CD4-positive, alpha-beta T cell treated with Interleukin-4 for 1 hour (primary cell): ENCODE measurements around the gene NXPH3.

Experiments used
- DNase-seq, 2 donors: peaks; one replicate each; pipeline ENCODE4 v3.0.0-alpha.2; 2020 to 2022

NXPH3 gene

GRCh38 chr17:49596613-49597244 is 21.1 kb downstream of the NXPH3 start:
- no peak for DNase-seq

GRCh38 chr17:49597436-49597835 is 21.8 kb downstream of the NXPH3 start:
- DNase-seq = no peak

- DNase-seq = no peak
Measured at GRCh38 chr17:49597928-49598655, 22.4 kb downstream of the NXPH3 start.

DNA sequence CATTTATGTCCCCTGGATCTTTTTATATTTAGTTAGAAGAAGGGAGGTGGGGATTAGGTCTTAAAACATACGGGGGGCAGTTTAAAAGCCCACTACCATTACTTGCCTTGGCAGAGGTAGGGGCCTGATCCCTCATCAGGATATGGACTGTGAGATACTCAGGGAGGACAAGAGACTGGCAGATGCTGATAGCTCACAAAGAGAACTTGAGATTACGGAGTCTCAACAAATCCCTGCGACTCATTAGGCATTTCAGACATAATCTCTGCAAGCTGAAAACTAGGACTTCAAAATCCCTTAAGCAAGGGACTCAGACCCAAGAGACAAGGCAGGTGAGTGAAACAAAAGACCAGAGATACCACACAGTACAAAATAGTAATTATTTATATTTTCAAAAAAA is 23.2 kb downstream of the NXPH3 start:
- DNase-seq = no peak

GRCh38 chr17:49600949-49601348 is 25.3 kb downstream of the NXPH3 start:
- no peak for DNase-seq

DNA sequence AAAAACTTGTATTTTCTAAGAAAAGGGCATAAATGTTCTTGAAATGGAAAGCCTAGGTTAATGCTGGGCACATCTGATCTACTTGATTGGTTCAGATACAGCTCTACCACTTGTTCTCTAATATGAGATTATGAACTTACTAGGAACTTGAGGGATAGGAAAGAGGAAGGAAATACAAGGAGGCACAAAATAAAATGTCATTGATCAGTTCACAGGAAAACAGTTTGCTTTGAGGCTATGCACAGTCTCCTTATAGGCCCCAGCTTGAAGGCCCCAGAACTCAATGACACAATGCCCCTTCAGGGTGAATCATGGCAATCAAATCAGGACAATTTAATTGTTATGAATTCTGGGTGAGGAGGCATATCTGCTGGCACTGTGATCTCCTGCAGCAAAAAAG is 27.1 kb downstream of the NXPH3 start:
- no peak for DNase-seq

DNA sequence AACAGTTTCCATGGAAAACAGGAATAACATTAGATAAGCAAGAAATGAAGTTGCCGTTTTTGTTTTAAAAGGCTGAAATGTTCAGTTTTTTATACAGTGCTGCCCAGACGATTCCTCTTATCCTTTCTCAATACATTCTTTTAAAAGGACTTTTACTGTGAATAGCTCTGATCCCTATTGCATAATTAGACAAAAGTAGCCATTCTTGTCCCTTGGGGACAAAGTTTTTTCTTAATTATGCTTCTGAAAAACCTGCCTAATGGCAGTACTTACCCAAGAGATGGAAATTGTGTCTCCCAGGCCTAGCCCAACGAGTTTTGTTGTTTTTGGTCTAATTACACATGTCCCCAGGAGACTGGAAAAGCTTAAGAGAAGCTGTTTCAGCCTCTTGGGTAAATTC is 27.6 kb downstream of the NXPH3 start:
- DNase-seq = no peak

GRCh38 chr17:49603720-49604119 is 28.0 kb downstream of the NXPH3 start:
- DNase-seq = no peak

GRCh38 chr17:49604314-49604869 is 28.7 kb downstream of the NXPH3 start:
- no peak for DNase-seq

- no peak for DNase-seq
Measured at GRCh38 chr17:49610883-49611584, 35.4 kb downstream of the NXPH3 start.

GRCh38 chr17:49612726-49613125 is 37.1 kb downstream of the NXPH3 start:
- DNase-seq = no peak

- no peak for DNase-seq
Measured at GRCh38 chr17:49613182-49613800, 37.6 kb downstream of the NXPH3 start.

GRCh38 chr17:49616086-49616485 is 40.4 kb downstream of the NXPH3 start:
- DNase-seq = no peak

- DNase-seq = no peak
Measured at GRCh38 chr17:49616601-49617131, 41.0 kb downstream of the NXPH3 start.

- DNase-seq = no peak
Measured at GRCh38 chr17:49618028-49618611, 42.4 kb downstream of the NXPH3 start.

GRCh38 chr17:49621420-49621819 is 45.7 kb downstream of the NXPH3 start:
- DNase-seq = no peak

- no peak for DNase-seq
Measured at GRCh38 chr17:49621946-49622529, 46.4 kb downstream of the NXPH3 start.

DNA sequence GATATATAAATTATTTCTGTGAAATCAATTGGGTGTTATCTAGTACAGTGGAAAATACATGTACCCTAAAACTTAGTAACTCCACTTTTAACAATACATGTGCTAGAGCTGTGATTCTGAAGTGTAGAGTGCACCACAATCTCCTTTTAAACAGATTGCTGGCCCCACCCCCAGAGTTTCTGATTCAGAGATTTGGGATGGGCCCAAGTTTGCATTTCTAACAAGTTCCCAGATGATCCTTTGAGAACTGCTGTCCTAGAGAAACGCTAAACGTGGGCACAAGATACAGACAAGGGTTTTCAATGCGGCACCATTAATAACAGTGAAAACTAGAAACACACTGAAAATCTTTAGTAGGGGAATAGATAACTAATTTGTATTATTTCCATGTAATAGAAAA is 49.2 kb downstream of the NXPH3 start:
- no peak for DNase-seq

DNA sequence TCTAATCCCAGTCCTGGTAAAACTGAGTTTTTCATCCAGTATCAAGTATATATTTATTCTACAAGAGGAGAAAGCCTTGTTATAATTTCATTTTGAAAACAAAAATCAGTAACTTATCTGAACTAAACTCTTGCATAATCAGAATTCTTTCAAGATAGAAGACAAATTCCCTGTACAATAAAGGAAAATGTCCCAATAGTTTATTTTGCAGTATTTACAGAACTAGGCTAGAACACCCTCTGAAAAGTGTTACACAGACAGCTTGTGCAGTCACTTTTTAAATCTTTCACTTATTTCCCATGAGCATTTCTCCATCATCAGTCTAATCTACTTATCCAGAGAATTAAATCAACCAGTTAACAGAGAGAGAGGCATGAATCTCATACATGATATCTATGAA is 53.8 kb downstream of the NXPH3 start:
- no peak for DNase-seq

- DNase-seq = no peak
Measured at GRCh38 chr17:49630113-49630900, 54.6 kb downstream of the NXPH3 start.

- no peak for DNase-seq
Measured at GRCh38 chr17:49631496-49631895, 55.8 kb downstream of the NXPH3 start.
